A673 (cell line): ENCODE data around the gene GRM1. TPM values are rescaled to one million over a fixed set of nuclear protein-coding genes. Genes with fewer than 3 reads are reported as not detected.

Source experiments
- BruUV-seq: library from RNA; stranded (reverse); fragments of 400-500 nt; replicated peaks from 2 replicates; lab custom pipeline; 2021; lab: Mats Ljungman, UMichigan
- CTCF ChIA-PET: fragments of 300-600 bp; sonication (Branson Sonifier 250); formaldehyde crosslinking; loops from one replicate; lab custom pipeline; 2022; ENCODE audit warnings: antibody characterized with exemption; lab: Charles Lee
- POLR2A ChIA-PET: fragments of 300-600 bp; sonication (Branson Sonifier 250); formaldehyde crosslinking; loops from one replicate; lab custom pipeline; 2022; ENCODE audit warnings: antibody characterized with exemption; ENCODE audit not compliant: low non-redundant PET; lab: Charles Lee
- DNase-seq: peaks from one replicate; pipeline ENCODE4 v3.0.0-alpha.2; 2015; ENCODE audit warnings: low spot score
- H3K27ac ChIP-seq: fragments of 200-600 bp; sonication (generic); 2 replicates; pipeline ENCODE4 v1.5.1; 2016; ENCODE audit warnings: mixed run types, low read depth, mild to moderate bottlenecking, mixed read lengths, antibody characterized with exemption, low read length; ENCODE audit not compliant: poor library complexity, severe bottlenecking
- H3K27me3 ChIP-seq: fragments of 200-600 bp; sonication (generic); replicated peaks from 2 replicates; pipeline ENCODE4 v1.6.1; 2017; ENCODE audit warnings: mixed run types, low read depth, mild to moderate bottlenecking, mixed read lengths, antibody characterized with exemption, low read length; ENCODE audit not compliant: insufficient read depth, poor library complexity
- H3K36me3 ChIP-seq: fragments of 200-600 bp; sonication (generic); 2 replicates; pipeline ENCODE4 v1.6.1; 2016; ENCODE audit warnings: mixed run types, mild to moderate bottlenecking, mixed read lengths, antibody characterized with exemption, low read length; ENCODE audit not compliant: insufficient read depth, poor library complexity, severe bottlenecking
- H3K4me1 ChIP-seq: fragments of 200-600 bp; sonication (generic); 2 replicates; pipeline ENCODE4 v1.6.1; 2017; ENCODE audit warnings: mixed run types, mild to moderate bottlenecking, mixed read lengths, antibody characterized with exemption, low read length; ENCODE audit not compliant: insufficient read depth, poor library complexity, severe bottlenecking
- H3K4me3 ChIP-seq: fragments of 200-600 bp; sonication (generic); 2 replicates; pipeline ENCODE4 v1.5.1; 2016; ENCODE audit warnings: low read depth, mixed run types, mild to moderate bottlenecking, mixed read lengths, low read length; ENCODE audit not compliant: poor library complexity, severe bottlenecking
- H3K9me3 ChIP-seq: fragments of 200-600 bp; sonication (generic); 2 replicates; pipeline ENCODE4 v1.6.1; 2016; ENCODE audit warnings: mixed run types, low read depth, mild to moderate bottlenecking, mixed read lengths, antibody characterized with exemption, low read length; ENCODE audit not compliant: poor library complexity, severe bottlenecking
- CTCF ChIP-seq: fragments of 300-800, 200-600 bp; sonication (generic); conservative IDR thresholded peaks from 2 replicates; pipeline ENCODE4 v1.5.1; 2017; ENCODE audit warnings: low read depth, mild to moderate bottlenecking, antibody characterized with exemption, low read length, moderate library complexity, mixed read lengths
- EZH2 ChIP-seq: fragments of 200-600 bp; sonication (generic); IDR thresholded peaks from 2 replicates; pipeline ENCODE4 v1.6.1; 2017; ENCODE audit warnings: borderline replicate concordance, low read depth, mild to moderate bottlenecking, mixed read lengths, antibody characterized with exemption, low read length; ENCODE audit not compliant: poor library complexity, severe bottlenecking
- intact Hi-C: fragments of 100-400 bp; cut with micrococcal nuclease; formaldehyde crosslinking; loops from one replicate; pipeline ENCODE4 v1.10.0; 2022; ENCODE audit not compliant: unreplicated experiment
- total RNA-seq: library from RNA; stranded (reverse); gene quantifications from 2 replicates; pipeline ENCODE4 v1.2.3, GENCODE V29; 2021

Gene GRM1
- total RNA-seq, 1 experiment from 2014 or later, result 0.11 TPM

DNA sequence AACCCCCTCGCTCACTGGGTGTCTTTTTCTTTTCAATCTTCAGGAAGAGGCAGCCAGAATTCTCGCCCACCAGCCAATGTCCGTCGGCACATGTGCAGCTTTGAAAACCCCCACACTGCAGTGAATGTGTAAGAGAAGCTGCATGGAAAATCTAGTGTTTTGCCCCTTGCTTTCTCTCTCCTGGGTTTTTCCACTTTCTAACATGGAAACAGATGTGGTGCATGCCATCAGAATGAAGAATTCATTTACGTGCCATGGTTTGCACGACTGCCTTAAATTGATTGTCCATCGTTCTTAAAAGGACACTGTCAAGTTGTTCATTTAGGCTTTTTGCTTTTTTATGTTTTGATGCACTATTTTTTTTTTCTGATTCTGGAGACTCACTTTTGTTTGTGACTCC lies 397.7 kb downstream of the GRM1 start:
- H3K4me1 ChIP-seq, result no peaks in the 10 kb centered on the region
- H3K27me3 ChIP-seq, result no peaks in the 10 kb centered on the region
- ChIA-PET POLR2A (no interaction called here), CTCF (no interaction called here)
- no peaks in the 10 kb centered on the region for H3K36me3 ChIP-seq
- no peak overlapping the region for H3K27ac ChIP-seq
- no TSS peak for BruUV-seq
- no peak for DNase-seq
- no peak overlapping the region for H3K4me3 ChIP-seq
- TF ChIP-seq EZH2, result no peak
- no peak for TF ChIP-seq CTCF
- H3K9me3 ChIP-seq, result no peaks in the 10 kb centered on the region
- intact Hi-C loops, result no loop called here

DNA sequence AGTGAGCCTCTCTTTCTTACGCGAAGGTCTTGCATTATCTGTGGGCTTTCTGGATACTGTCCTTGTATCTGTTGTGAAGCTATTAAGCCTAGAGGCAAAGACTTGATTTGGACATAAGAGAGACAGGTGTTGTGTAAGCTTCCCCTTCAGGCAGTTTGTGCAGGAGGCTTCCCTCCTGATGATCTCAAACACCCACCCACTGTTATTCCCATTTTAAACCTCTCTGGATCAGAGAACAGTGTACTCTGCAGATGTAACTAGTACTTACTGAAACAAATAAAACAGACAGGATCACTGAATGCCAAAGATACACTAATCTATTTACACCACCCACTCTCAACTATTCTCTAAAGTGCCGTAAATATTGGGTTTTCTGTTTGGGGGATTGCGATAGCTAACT lies 401.0 kb downstream of the GRM1 start:
- POLR2A ChIA-PET, result no interaction called here
- TF ChIP-seq CTCF (no peak), EZH2 (no peak)
- DNase-seq, result no peak
- H3K27ac ChIP-seq, result no peak overlapping the region
- intact Hi-C loops, result no loop called here
- H3K4me3 ChIP-seq, result no peak overlapping the region
- no TSS peak for BruUV-seq
- H3K36me3 ChIP-seq, result no peaks in the 10 kb centered on the region
- CTCF ChIA-PET, result no interaction called here
- H3K9me3 ChIP-seq, result no peaks in the 10 kb centered on the region
- H3K27me3 ChIP-seq, result no peaks in the 10 kb centered on the region
- H3K4me1 ChIP-seq, result no peaks in the 10 kb centered on the region

DNA sequence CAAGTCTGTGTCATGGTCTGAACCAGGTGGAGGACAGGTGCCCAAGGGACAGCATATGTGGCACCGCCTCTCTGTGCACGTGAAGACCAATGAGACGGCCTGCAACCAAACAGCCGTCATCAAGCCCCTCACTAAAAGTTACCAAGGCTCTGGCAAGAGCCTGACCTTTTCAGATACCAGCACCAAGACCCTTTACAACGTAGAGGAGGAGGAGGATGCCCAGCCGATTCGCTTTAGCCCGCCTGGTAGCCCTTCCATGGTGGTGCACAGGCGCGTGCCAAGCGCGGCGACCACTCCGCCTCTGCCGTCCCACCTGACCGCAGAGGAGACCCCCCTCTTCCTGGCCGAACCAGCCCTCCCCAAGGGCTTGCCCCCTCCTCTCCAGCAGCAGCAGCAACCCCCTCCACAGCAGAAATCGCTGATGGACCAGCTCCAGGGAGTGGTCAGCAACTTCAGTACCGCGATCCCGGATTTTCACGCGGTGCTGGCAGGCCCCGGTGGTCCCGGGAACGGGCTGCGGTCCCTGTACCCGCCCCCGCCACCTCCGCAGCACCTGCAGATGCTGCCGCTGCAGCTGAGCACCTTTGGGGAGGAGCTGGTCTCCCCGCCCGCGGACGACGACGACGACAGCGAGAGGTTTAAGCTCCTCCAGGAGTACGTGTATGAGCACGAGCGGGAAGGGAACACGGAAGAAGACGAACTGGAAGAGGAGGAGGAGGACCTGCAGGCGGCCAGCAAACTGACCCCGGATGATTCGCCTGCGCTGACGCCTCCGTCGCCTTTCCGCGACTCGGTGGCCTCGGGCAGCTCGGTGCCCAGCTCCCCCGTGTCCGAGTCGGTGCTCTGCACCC lies 405.2 kb downstream of the GRM1 start:
- Histone ChIP-seq H3K27me3 (no peaks in the 10 kb centered on the region), H3K27ac (no peak overlapping the region), H3K4me1 (no peaks in the 10 kb centered on the region), H3K4me3 (no peak overlapping the region), H3K36me3 (no peaks in the 10 kb centered on the region), H3K9me3 (no peaks in the 10 kb centered on the region)
- TF ChIP-seq CTCF, result no peak
- TF ChIP-seq EZH2, result no peak
- ChIA-PET POLR2A (no interaction called here), CTCF (no interaction called here)
- BruUV-seq, result no TSS peak
- intact Hi-C loops, result no loop called here
- DNase-seq, result no peak
